ENCODE results near the gene ELN.

Gene ELN

GRCh38 chr7:73991522-73992100 lies 36.4 kb upstream of the ELN start:
- H3K4me2 ChIP-seq (ENCODE audit: low read length), result no peak overlapping the region
- no peaks in the 10 kb centered on the region for H3K27me3 ChIP-seq (ENCODE audit: control insufficient read depth, low read length)
- H3K4me1 ChIP-seq (ENCODE audit: control insufficient read depth, low read length), result no peaks in the 10 kb centered on the region
- H3K79me2 ChIP-seq (ENCODE audit: control insufficient read depth, low read length), result no peaks in the 10 kb centered on the region
- no peak for TF ChIP-seq EZH2phosphoT487 (IDR thresholded peaks at IDR 0.05; ENCODE audit: borderline replicate concordance, low read length)
- TF ChIP-seq, protein P1, sequence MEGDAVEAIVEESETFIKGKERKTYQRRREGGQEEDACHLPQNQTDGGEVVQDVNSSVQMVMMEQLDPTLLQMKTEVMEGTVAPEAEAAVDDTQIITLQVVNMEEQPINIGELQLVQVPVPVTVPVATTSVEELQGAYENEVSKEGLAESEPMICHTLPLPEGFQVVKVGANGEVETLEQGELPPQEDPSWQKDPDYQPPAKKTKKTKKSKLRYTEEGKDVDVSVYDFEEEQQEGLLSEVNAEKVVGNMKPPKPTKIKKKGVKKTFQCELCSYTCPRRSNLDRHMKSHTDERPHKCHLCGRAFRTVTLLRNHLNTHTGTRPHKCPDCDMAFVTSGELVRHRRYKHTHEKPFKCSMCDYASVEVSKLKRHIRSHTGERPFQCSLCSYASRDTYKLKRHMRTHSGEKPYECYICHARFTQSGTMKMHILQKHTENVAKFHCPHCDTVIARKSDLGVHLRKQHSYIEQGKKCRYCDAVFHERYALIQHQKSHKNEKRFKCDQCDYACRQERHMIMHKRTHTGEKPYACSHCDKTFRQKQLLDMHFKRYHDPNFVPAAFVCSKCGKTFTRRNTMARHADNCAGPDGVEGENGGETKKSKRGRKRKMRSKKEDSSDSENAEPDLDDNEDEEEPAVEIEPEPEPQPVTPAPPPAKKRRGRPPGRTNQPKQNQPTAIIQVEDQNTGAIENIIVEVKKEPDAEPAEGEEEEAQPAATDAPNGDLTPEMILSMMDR (IDR thresholded peaks at IDR 0.05; ENCODE audit: low read depth, low read length, poor library complexity, severe bottlenecking), result no peak
- H3K9me3 ChIP-seq (ENCODE audit: control insufficient read depth, insufficient read depth, low read length), result peaks cover 16% of the 10 kb centered on the region
- no peaks in the 10 kb centered on the region for H3F3A ChIP-seq (ENCODE audit: control insufficient read depth, insufficient read depth)
- H3K9me2 ChIP-seq (replicated peaks; ENCODE audit: control insufficient read depth, low read length), result no peaks in the 10 kb centered on the region
- H3K27ac ChIP-seq (ENCODE audit: low read depth, low read length), result no peak overlapping the region
- no peaks in the 10 kb centered on the region for H3K36me3 ChIP-seq (ENCODE audit: control insufficient read depth, low read length)
- no peaks in the 10 kb centered on the region for H4K20me1 ChIP-seq (ENCODE audit: control insufficient read depth, insufficient read depth, low read depth, low read length)
- H3K4me3 ChIP-seq (ENCODE audit: low read length), result no peak overlapping the region

DNA sequence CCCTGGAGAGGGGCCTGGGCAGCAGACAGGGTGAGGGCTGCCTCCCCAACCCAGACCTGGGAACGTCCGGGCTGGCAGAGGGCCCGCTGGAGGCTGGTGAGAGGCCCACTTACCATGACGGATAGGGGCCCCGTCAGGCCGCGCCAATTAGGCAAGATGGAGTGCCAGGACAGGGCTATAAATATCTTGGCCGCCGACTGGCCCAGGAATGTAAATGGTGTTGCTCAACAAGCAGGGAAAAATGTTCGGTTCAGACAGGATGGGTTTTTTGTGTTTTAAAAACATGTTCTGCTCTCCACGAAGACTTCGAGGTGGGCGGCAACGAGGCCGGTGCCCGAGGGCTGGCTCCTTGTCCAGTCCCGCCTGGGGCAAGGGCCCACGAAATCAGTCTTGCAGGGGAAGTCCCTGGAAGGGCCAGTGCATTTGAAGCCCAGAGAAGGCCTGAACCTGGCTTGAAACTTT lies 35.8 kb upstream of the ELN start:
- TF ChIP-seq, protein P1 (IDR thresholded peaks at IDR 0.05; ENCODE audit: low read depth, low read length, poor library complexity, severe bottlenecking), result no peak
- no peak for TF ChIP-seq EZH2phosphoT487 (IDR thresholded peaks at IDR 0.05; ENCODE audit: borderline replicate concordance, low read length)
- Histone ChIP-seq H3K9me3 (ENCODE audit: control insufficient read depth, insufficient read depth, low read length) (peaks cover 16% of the 10 kb centered on the region), H3K27me3 (ENCODE audit: control insufficient read depth, low read length) (no peaks in the 10 kb centered on the region), H3K79me2 (ENCODE audit: control insufficient read depth, low read length) (no peaks in the 10 kb centered on the region), H3K4me1 (ENCODE audit: control insufficient read depth, low read length) (no peaks in the 10 kb centered on the region), H3K4me2 (ENCODE audit: low read length) (no peak overlapping the region), H3K27ac (ENCODE audit: low read depth, low read length) (no peak overlapping the region), H3F3A (ENCODE audit: control insufficient read depth, insufficient read depth) (no peaks in the 10 kb centered on the region), H3K4me3 (ENCODE audit: low read length) (no peak overlapping the region), H3K9me2 (replicated peaks; ENCODE audit: control insufficient read depth, low read length) (no peaks in the 10 kb centered on the region), H4K20me1 (ENCODE audit: control insufficient read depth, insufficient read depth, low read depth, low read length) (no peaks in the 10 kb centered on the region), H3K36me3 (ENCODE audit: control insufficient read depth, low read length) (no peaks in the 10 kb centered on the region)

- no peak overlapping the region for H3K4me2 ChIP-seq (ENCODE audit: low read length)
- no peaks in the 10 kb centered on the region for H3K27me3 ChIP-seq (ENCODE audit: control insufficient read depth, low read length)
- peaks cover 16% of the 10 kb centered on the region for H3K9me3 ChIP-seq (ENCODE audit: control insufficient read depth, insufficient read depth, low read length)
- no peak overlapping the region for H3K4me3 ChIP-seq (ENCODE audit: low read length)
- no peaks in the 10 kb centered on the region for H3F3A ChIP-seq (ENCODE audit: control insufficient read depth, insufficient read depth)
- TF ChIP-seq EZH2phosphoT487 (IDR thresholded peaks at IDR 0.05; ENCODE audit: borderline replicate concordance, low read length), result no peak
- TF ChIP-seq, protein P1 (IDR thresholded peaks at IDR 0.05; ENCODE audit: low read depth, low read length, poor library complexity, severe bottlenecking), result no peak
- no peaks in the 10 kb centered on the region for H3K79me2 ChIP-seq (ENCODE audit: control insufficient read depth, low read length)
- no peaks in the 10 kb centered on the region for H3K4me1 ChIP-seq (ENCODE audit: control insufficient read depth, low read length)
- H4K20me1 ChIP-seq (ENCODE audit: control insufficient read depth, insufficient read depth, low read depth, low read length), result no peaks in the 10 kb centered on the region
- no peaks in the 10 kb centered on the region for H3K9me2 ChIP-seq (replicated peaks; ENCODE audit: control insufficient read depth, low read length)
- H3K36me3 ChIP-seq (ENCODE audit: control insufficient read depth, low read length), result no peaks in the 10 kb centered on the region
- no peak overlapping the region for H3K27ac ChIP-seq (ENCODE audit: low read depth, low read length)
Observed at GRCh38 chr7:73994023-73994422, 34.0 kb upstream of the ELN start.
